ENCODE results near the gene ELFN2.

The ELFN2 gene

GRCh38 chr22:37328017-37328416 is 99.3 kb downstream of the ELFN2 start:
- Histone ChIP-seq H3K27ac (no peak overlapping the region), H3K4me3 (no peak overlapping the region)
- no peak for DNase-seq (ENCODE audit: low spot score)
- TF ChIP-seq, protein P1, sequence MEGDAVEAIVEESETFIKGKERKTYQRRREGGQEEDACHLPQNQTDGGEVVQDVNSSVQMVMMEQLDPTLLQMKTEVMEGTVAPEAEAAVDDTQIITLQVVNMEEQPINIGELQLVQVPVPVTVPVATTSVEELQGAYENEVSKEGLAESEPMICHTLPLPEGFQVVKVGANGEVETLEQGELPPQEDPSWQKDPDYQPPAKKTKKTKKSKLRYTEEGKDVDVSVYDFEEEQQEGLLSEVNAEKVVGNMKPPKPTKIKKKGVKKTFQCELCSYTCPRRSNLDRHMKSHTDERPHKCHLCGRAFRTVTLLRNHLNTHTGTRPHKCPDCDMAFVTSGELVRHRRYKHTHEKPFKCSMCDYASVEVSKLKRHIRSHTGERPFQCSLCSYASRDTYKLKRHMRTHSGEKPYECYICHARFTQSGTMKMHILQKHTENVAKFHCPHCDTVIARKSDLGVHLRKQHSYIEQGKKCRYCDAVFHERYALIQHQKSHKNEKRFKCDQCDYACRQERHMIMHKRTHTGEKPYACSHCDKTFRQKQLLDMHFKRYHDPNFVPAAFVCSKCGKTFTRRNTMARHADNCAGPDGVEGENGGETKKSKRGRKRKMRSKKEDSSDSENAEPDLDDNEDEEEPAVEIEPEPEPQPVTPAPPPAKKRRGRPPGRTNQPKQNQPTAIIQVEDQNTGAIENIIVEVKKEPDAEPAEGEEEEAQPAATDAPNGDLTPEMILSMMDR (IDR thresholded peaks at IDR 0.05): no peak

GRCh38 chr22:37326726-37327125 is 100.6 kb downstream of the ELFN2 start:
- Histone ChIP-seq H3K27ac (no peak overlapping the region), H3K4me3 (no peak overlapping the region)
- TF ChIP-seq, protein P1 (IDR thresholded peaks at IDR 0.05): no peak
- DNase-seq (ENCODE audit: low spot score): no peak

DNA sequence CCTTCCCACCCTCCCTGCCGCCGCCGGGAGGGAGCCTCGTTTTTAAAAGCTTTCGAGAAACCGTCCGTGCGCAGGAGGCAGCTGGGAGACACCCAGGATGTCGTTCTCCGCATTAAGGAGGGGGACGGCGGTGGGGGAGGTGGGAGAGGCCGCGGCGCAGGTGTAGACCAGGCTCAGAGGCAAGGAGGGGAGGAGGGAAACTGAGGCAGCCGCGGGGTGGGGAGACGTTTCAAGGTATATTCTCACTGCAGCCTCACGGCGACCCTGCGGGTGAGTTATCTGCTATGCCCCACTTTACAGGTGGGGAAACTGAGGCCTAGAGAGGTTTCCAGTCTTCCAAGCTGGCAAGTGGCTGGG is 102.3 kb downstream of the ELFN2 start:
- no peak for DNase-seq (ENCODE audit: low spot score)
- TF ChIP-seq, protein P1 (IDR thresholded peaks at IDR 0.05): no peak
- Histone ChIP-seq H3K4me3 (no peak overlapping the region), H3K27ac (no peak overlapping the region)

DNA sequence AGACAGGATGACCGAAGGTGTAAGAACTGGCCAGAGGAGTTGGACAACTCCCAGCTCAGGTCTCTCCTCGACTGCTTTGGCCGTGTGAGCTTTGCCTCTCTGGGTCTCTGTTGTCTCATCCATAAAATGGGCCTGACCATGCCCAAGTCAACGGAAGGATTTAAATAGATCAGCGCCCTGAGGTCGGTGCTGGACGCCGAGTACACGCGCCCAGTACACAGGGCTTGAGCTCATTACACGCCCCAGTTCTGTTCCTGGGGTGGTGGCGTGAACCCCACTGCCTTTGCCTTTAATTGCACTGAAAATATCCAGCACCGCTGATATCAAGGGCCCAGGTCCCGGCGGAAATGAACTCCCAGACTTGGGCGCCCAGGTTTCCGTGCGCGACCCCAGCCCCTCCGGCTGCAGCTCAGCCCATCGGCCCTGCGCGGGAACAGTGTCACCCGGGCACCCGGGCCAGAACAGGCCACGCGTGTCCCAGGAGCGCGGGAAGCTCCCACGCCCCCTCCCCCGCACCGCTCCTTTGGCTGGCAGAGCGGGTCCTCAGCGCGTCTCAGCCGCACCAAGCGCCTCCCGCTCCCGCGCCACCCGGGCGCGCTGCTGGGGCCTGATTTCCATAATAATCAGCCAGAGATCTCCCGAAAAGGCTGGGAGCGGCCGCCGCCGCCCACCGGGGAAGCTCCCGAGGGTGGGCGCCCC is 102.8 kb downstream of the ELFN2 start:
- H3K27ac ChIP-seq: no peak overlapping the region
- TF ChIP-seq, protein P1 (IDR thresholded peaks at IDR 0.05): no peak
- no peak for DNase-seq (ENCODE audit: low spot score)
- no peak overlapping the region for H3K4me3 ChIP-seq

DNA sequence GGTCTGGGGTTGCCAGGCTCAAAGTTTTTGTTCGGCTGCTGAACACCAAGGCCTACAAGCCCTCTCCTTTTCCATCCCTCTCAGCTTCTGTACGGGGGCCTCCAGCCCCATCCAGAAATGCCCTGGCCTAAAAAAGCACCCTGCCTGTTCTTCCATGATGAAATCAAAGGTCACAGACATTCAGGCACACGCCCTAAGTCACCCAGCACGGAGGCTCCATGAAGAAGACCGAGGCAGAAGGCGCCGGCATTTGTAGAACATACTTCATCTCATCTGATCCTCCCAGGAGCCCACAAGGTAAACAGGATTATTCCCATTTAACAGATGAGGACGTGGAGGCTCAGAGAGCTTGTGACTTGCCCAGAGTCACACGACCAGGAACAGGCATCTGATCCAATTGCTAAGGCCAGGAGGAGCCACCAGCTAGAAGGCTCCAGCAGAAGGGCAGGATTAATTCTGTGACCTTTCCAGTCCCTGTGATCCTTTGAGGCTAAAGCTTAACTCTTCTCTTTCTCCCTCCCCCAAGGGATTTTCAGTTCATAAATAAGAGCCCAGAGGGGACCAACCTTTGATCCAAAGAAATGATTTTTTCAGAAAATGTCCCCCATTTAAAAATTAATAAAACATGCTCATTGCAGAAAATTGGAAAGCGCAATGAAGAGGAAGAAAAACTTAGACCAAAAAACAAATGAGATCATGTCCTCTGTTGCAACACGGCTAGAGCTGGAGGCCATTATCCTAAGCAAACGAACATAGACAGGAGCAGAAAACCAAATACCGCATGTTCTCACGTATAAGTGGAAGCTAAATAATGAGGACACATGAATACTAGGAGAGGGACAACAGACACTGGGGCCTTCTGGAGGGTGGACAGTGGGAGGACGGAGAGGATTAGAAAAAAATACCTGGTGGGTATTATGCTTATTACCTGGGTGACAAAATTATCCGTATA is 106.3 kb downstream of the ELFN2 start:
- Histone ChIP-seq H3K27ac (no peak overlapping the region), H3K4me3 (no peak overlapping the region)
- TF ChIP-seq, protein P1 (IDR thresholded peaks at IDR 0.05): no peak
- DNase-seq (ENCODE audit: low spot score): no peak

DNA sequence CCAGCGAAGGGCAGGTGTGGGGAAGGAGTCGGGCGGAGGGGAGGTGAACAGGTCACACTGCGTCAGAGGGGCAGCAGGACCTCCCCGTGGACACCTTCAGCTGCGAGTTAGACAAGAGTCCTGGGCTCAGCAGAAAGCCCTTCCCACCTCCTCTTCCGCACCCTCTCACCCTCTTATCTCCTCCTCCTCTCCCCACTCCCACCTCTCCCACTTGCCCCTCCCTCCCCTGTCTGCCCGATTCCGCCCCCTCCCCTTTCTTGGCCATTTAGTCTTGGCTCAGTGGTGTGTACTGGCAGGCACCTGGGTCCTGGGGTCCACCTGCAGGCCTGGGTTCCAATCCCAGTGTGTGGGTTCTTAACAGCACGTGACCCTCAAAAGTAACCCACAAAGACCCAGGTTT is 107.8 kb downstream of the ELFN2 start:
- Histone ChIP-seq H3K4me3 (no peak overlapping the region), H3K27ac (no peak overlapping the region)
- TF ChIP-seq, protein P1 (IDR thresholded peaks at IDR 0.05): no peak
- no peak for DNase-seq (ENCODE audit: low spot score)
